Activated T-cell treated with anti-CD3 and anti-CD28 coated beads for 4 hours (primary cell): ENCODE measurements around the gene ALOX5AP.

Experiments used
- DNase-seq: peaks from one replicate; pipeline ENCODE4 v3.0.0-alpha.2; 2020

The ALOX5AP gene

DNA sequence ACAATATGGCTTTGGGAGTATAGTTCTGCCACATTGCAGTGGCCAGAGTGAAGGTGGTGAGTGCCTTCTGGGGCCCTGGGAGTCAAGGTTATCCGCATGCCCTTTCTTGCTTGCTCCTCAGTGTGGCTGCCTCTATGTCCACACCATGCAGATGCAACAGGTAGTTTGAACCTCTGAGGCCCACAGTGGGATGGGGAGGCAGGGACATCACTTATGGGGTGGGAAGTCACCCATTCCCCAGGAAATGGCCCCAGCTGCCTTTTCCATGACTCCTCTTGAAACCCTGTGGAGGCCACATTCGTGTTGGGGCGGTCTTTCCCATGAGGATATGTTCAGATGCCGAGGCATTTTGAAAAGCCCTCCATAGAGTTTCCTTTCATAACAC lies 20.0 kb upstream of the ALOX5AP start:
- DNase-seq, result no peak

DNA sequence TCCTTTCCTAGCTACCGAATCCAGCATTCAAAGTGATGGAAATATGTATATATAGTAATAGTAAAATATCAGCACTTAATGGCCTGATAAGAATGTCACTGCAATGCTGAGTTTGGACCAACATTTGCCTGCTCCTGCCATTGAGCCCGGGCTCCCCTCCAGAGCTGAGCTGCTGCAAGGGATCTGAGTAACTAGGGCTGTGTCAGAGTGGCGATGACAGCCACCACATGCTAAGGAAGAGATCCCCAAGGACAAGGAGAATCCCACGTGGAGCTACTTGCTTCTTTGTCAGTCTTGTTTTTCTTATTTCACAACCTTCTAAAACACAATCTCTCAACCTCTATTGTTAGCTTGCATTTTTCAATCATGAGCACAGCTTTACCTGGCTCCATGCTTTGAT lies 19.5 kb upstream of the ALOX5AP start:
- DNase-seq, result no peak

- DNase-seq, result no peak
Observed at GRCh38 chr13:30718661-30719524, 16.4 kb upstream of the ALOX5AP start.

GRCh38 chr13:30719525-30719914 lies 15.8 kb upstream of the ALOX5AP start:
- DNase-seq, result no peak

DNA sequence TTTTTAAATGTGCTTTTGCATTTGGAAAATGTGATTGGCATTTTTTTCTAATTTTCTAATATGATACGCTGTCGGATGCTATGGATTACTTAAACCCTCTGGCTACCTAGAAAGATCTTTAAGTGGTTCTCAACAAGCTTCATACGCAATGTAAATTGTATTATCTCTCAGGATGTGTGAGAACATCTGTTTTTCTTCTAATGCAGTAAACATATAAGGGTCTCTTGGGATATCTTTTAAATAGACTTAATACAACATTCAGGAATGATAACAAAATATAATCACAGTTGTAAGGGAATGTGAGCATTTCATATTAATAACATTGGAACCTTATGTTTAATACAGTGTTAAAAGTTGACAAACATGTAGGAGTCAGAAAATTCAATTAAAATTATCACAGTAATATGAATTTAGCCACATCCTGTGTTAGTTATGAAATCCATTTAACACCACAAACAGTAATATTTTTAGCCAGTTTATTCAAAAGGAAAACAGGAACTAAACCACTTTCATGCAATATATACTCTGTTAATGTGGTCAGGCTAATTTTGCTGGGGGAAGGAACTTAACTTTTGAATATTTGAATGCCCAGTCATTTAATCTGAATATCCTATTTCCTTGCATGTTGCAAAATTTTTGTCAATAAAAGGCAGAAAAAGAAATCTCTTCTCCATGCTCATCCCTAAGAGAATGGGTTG lies 15.0 kb upstream of the ALOX5AP start:
- DNase-seq, result no peak

- no peak for DNase-seq
Observed at GRCh38 chr13:30721936-30722335, 13.4 kb upstream of the ALOX5AP start.

DNA sequence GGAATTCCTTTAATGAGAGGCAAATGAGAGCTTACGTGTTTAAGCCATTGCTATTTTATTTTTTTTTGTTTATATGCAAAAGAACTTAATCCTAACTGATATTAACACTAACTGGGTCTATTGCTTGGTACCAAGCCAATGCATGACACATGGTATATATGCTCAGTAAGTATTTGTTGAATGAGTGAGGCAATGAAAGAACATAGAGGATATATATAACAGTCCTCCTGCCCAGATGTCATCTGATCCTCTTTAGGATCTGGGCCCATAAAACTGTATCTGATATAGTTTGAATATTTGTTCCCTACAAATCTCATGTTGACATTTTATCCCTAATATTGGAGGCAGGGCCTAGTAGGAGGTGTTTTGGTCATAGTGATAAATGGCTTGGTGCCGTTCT lies 13.0 kb upstream of the ALOX5AP start:
- DNase-seq, result no peak

- no peak for DNase-seq
Observed at GRCh38 chr13:30724778-30725177, 10.6 kb upstream of the ALOX5AP start.

DNA sequence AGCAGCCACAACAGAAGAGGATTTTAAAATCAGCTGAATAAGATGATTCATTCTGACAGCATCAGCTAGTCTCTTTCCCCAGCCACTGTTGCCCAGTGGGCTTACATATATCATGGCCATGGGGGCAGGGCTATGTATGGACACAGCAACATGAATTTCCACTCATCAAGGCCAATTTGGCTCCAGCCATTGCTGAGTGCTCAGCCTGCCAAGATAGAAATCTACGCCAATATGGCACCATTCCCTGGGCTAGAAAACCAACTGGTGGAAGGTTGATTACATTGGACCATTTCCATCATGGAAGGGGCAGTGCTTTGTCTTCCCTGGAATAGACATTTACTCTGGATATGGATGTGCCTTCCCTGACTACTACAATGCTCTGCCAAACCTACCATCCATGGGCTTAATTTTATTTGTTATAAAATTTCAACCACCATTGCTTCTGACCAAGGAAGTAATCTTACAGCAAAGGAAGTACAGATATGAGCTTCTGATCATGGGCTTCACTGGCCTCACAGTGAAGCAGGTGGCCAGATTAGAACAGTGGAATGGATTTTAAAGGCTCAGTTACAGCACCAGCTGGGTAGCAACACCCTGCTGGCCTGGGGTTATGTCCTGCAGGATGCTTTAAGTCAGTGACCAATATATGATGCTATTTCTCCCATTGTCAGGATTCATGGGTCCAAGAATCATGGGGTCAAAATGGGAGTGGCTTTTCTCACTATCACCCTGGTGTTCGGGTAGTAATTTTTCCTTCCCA lies 9.8 kb upstream of the ALOX5AP start:
- no peak for DNase-seq

DNA sequence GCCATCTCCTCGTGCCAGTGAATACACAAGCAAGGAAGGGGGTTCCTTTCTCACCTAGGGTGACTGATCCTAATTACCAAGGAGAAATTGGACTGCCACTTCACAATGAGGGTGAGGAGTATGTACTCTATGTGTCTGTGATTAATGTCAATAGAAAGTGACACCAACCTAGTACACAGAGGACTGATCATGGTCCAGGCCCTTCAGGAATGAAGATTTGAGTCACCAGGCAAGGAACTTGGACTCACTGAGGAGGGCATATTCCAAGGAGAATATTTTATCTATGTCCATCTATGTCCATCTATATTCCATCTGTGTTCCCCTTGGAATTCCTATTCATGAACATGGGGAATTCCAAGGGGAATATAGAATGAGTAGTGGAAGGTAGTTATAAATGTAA lies 9.2 kb upstream of the ALOX5AP start:
- no peak for DNase-seq

DNA sequence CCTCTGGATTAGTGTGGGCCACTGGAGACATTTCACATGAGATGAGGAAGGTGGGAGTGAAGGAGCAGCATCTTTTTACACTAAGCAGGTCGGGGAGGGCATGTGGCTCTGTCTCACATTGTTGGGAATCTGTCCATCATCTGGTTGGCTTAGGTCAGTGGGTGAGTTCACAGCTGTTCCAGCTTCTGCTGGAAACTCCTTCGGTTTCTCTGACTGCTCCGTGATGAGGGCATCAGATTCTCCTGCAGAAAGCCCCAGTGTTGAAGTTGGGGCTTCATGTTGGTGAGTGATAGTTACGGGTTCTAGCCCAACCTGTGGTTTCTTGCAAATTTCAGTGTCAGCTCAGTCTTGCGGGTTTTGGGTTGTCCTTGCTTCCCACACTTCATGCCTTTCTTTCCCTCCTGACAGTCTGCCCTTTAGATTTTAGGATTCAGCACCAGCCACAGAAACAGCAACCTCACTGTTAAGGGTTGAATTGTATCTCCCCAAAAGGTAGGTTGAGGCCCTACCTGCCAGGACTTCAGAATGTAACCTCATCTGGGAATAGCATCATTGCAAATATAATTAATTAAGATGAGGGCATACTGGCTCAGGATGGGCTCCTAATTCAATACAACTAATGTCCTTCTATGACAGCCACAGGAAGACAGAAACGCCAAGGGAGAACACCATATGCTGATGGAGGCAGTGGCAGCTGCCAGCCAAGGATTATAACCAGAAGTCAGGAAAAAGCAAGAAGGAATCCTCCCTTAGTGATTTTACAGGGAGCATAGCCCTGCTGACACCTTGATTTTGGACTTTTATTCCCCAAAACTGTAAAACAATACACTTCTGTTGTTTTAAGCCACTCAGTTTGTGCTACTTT lies 7.6 kb upstream of the ALOX5AP start:
- DNase-seq, result no peak

- no peak for DNase-seq
Observed at GRCh38 chr13:30729801-30730200, 5.5 kb upstream of the ALOX5AP start.

DNA sequence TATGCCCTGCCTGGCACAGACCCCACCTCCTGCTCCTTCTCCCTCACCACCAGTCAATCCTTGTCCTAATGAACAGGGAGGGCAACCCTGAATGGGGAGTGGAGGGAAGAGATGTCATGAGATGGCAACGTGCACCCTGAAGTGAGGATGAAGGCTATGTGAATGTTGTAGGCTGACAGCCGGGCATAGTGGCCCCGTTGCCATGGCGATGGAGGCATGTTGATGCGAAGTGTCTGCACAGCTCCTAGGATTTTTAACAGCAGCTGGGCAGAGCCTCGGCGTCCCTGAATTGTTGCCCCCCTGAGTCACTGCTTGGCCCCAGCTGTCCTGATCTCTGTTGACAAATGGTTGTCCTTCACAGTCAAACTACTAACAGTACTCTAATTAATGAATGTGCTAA lies 4.8 kb upstream of the ALOX5AP start:
- DNase-seq, result no peak

DNA sequence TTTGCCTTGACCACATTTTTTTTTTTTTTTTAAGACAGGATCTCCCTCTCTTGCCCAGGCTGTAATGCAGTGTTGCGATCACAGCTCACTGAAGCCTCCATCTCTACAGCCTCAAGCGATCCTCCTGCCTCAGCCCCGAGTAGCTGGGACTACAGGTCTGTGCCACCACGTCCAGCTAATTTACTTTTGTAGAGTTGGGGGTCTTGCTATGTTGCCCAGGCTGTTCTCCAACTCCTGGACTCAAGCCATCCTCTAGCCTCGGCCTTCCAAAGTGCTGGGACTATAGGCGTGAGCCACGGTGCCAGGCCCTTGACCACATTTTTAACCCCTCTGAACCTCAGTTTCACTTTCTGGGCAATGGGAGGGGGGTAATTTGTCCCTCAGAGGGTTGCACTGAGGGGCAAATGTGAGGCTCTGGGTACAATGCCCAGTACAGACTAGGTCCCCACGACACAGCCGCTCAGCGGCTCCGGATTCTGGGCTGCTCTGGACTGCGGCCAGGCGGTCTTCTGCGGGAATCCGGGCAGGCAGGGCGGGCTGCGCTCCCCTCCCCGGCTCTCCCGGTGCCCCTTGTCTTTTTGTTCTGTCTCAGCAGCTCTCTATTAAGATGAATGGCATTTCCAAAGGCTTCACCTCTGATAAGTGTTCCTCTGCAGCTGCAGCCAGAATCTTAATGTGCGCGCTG lies 3.8 kb upstream of the ALOX5AP start:
- DNase-seq, result no peak

DNA sequence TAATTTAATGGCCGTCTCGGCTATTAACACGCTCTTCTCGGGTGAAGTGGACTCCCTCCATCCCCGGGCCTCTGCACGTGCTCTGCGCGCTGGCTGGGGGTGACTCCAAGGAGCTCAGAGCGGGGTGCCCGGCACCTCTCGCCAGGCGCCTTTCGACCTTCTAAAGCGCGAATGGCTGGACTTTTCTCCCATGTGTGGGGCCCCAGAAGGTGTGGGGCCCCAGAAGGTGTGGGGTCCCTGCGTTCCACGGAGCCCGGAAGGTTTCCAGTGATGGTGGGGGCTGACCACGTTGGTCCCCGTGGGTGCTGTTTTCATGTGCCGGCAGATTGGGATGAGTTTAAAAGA lies 3.3 kb upstream of the ALOX5AP start:
- no peak for DNase-seq

DNA sequence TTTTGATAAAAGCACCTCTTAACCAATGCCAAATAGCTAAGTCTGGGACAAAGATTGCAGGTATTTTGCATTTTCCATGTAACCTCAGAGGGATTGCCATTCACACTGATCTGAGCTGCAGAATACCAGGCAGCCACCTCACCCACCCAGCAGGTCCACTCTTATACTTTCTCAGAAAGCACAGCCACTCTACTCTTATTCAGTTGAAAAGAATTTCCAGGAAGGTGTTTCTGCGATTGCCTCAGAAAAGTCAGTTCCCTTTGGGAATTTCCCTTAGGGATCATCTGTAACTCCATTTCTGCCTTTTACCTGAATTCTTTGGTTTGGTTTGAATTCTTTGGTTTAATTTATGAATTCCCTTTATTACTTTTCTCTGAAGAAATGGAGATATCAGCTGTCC lies 904 bp upstream of the ALOX5AP start:
- no peak for DNase-seq

GRCh38 chr13:30735872-30736175 lies 481 bp downstream of the ALOX5AP start:
- no peak for DNase-seq

- no peak for DNase-seq
Observed at GRCh38 chr13:30736461-30737320, 1.3 kb downstream of the ALOX5AP start.

DNA sequence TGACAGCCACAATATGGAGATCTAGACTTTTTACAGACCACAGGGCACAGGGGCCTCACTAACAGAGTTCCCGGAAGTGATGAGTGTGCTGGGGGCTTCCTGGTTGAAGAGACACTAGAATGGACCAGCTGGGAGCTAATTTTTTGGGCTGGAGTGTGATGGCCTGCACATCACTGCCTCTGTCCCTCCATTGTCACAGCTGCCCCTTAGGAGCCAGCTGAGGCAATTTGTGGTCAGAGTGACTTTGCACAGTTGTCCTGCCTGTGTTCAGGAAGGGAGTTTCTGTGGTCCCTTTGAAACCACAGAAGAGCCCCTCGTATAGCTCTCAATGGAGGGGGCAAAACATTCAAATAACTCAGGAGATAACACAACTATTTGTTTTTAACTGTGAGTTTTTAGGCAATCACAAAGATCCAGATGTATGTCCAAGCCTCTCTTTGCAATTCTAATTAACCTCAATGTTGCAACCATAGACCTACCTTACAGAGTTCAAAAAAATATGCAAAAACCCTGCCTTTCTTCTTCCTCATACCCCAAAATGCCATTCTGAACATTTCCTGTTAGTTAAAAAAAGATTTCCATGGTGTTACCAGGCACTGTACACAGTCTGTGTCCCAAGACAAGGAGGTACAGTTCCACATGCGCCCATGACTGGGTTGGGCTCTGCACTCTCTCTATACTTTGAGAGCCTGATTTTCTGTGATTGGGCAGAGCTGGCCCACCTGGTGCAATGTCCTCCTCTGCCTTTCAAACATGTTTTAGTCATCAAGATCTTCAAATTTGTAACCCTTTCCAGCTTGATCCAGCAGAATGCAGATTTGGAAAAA lies 2.4 kb downstream of the ALOX5AP start:
- DNase-seq, result no peak

DNA sequence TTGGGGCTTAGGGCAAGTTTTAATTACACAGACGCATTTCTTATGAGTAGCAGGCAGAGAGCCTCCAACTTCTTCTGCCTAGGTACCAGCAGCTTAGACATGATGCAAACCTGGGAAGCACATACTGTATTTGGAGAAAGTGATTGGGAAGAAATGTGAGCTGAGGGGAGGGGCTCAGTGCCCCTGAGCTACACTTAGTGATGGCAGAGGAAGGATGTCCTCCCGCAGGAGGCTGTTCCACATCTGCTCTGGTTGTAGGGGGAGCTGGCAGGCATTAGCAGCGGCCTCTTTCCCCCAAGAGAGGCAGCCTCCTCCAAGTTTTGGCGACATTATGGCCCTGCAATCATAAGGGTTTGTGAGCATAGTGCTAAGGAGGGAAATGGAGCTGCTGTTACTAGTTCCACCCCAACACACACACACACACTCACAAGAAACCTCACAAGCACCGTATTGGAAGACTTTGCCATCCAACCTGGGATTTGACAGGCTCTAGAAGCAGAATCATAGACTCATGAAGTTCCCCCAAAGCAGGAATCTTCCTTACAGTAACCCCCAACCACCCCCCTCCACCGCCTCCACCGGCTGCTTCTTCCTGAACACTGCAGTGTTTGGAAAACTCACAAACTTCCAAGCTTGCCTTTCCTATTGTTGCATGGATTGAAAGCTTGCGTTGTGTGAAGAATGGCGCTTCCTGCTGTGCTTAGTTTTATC lies 3.3 kb downstream of the ALOX5AP start:
- no peak for DNase-seq
